ENCODE measurements around the gene LRRC42.
"Not testable (repeated sequence)": the region's sequence is repeated elsewhere in the genome, so short reads cannot be mapped to it uniquely, and the experiment has no call there.

Gene LRRC42

GRCh38 chr1:53995683-53996082, 49.5 kb downstream of the LRRC42 start:
- CTCF ChIA-PET, result no interaction called here
- TF ChIP-seq CTCF (IDR thresholded peaks at IDR 0.05; ENCODE audit: insufficient read depth, low read length, missing control alignments), result no peak
- POLR2A ChIA-PET, result no interaction called here

GRCh38 chr1:53998223-53998622, 52.1 kb downstream of the LRRC42 start:
- CTCF ChIA-PET, result no interaction called here
- H3K4me3 ChIP-seq (ENCODE audit: low read depth, low read length), result no peak overlapping the region
- DNase-seq (ENCODE audit: low read depth, low spot score), result no peak
- POLR2A ChIA-PET, result no interaction called here
- no peak for TF ChIP-seq CTCF (IDR thresholded peaks at IDR 0.05; ENCODE audit: insufficient read depth, low read length, missing control alignments)

More at GRCh38 chr1:53995683-53996082, 49.5 kb downstream of the LRRC42 start:
- DNase-seq (ENCODE audit: low read depth, low spot score), result no peak
- H3K4me3 ChIP-seq (ENCODE audit: low read depth, low read length), result no peak overlapping the region

GRCh38 chr1:53999920-54000319, 53.8 kb downstream of the LRRC42 start:
- CTCF ChIA-PET, result no interaction called here
- TF ChIP-seq CTCF (IDR thresholded peaks at IDR 0.05; ENCODE audit: insufficient read depth, low read length, missing control alignments), result no peak
- no peak for DNase-seq (ENCODE audit: low read depth, low spot score)
- H3K4me3 ChIP-seq (ENCODE audit: low read depth, low read length), result no peak overlapping the region
- POLR2A ChIA-PET, result no interaction called here

GRCh38 chr1:54001591-54001990, 55.4 kb downstream of the LRRC42 start:
- no peak overlapping the region for H3K4me3 ChIP-seq (ENCODE audit: low read depth, low read length)
- ChIA-PET POLR2A (no interaction called here), CTCF (interaction anchor here (0.6 kb wide), 1 partner anchor 75 kb away, joined by 3 read pairs; no protein-coding TSS in a partner anchor)
- DNase-seq (ENCODE audit: low read depth, low spot score), result no peak
- no peak for TF ChIP-seq CTCF (IDR thresholded peaks at IDR 0.05; ENCODE audit: insufficient read depth, low read length, missing control alignments)

- H3K4me3 ChIP-seq (ENCODE audit: low read depth, low read length), result no peak overlapping the region
- DNase-seq (ENCODE audit: low read depth, low spot score), result no peak
- TF ChIP-seq CTCF (IDR thresholded peaks at IDR 0.05; ENCODE audit: insufficient read depth, low read length, missing control alignments), result no peak
- POLR2A ChIA-PET, result no interaction called here
- CTCF ChIA-PET, result interaction anchor here (0.8 to 0.9 kb wide), 2 partner anchors 13 to 124 kb away, joined by 3 read pairs; no protein-coding TSS in a partner anchor
Measured at GRCh38 chr1:54002544-54003248, 56.5 kb downstream of the LRRC42 start.

GRCh38 chr1:54003249-54003646, 57.1 kb downstream of the LRRC42 start:
- TF ChIP-seq CTCF (IDR thresholded peaks at IDR 0.05; ENCODE audit: insufficient read depth, low read length, missing control alignments), result no peak
- ChIA-PET POLR2A (no interaction called here), CTCF (interaction anchor here (0.8 kb wide), 1 partner anchor 12 kb away, joined by 3 read pairs; no protein-coding TSS in a partner anchor)
- no peak overlapping the region for H3K4me3 ChIP-seq (ENCODE audit: low read depth, low read length)
- no peak for DNase-seq (ENCODE audit: low read depth, low spot score)

- POLR2A ChIA-PET; H3K4me3 ChIP-seq (ENCODE audit: low read depth, low read length); CTCF ChIA-PET; DNase-seq (ENCODE audit: low read depth, low spot score): not testable (repeated sequence)
Measured at GRCh38 chr1:54003750-54004480, 57.8 kb downstream of the LRRC42 start.
